Measurements from ENCODE around the gene STRN3.

DNA sequence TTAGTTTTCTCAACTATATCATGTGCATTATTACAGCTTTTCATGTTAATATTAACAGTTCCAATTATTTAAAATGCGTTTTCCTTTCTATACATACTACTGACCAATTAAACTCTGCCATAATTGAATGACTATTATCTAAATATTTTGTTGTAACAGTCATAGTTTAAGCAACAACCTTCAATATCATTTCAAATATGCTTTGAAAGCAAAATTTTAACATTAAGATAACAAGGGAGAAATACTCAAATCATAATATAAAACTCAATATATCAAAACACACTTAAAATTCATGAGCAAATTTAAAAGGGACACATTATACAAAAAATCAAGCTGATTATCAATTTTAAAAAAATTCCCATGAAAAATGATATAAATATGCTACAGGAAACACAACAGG lies 111.4 kb downstream of the STRN3 start:
- TF ChIP-seq POLR2A (IDR thresholded peaks at IDR 0.05), result no peak
- TF ChIP-seq, protein P1, sequence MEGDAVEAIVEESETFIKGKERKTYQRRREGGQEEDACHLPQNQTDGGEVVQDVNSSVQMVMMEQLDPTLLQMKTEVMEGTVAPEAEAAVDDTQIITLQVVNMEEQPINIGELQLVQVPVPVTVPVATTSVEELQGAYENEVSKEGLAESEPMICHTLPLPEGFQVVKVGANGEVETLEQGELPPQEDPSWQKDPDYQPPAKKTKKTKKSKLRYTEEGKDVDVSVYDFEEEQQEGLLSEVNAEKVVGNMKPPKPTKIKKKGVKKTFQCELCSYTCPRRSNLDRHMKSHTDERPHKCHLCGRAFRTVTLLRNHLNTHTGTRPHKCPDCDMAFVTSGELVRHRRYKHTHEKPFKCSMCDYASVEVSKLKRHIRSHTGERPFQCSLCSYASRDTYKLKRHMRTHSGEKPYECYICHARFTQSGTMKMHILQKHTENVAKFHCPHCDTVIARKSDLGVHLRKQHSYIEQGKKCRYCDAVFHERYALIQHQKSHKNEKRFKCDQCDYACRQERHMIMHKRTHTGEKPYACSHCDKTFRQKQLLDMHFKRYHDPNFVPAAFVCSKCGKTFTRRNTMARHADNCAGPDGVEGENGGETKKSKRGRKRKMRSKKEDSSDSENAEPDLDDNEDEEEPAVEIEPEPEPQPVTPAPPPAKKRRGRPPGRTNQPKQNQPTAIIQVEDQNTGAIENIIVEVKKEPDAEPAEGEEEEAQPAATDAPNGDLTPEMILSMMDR (IDR thresholded peaks at IDR 0.05), result no peak

Data from right lobe of liver (tissue), 4 donors.